ENCODE measurements around the gene SDS. TPM values are rescaled to one million over a fixed set of nuclear protein-coding genes. Genes with fewer than 3 reads are reported as not detected.

The SDS gene
- total and polyA plus RNA-seq, 8 donors, result 0.31 to 3.2 (median 0.47) TPM

- DNase-seq (no peak), ATAC-seq (no peak)
- H3K4me3 ChIP-seq, result no peak overlapping the region
- peaks cover 0 to 15% of the 10 kb centered on the region in 2 donors for H3K4me1 ChIP-seq
- no peaks in the 10 kb centered on the region for H3K9me3 ChIP-seq
- no peak overlapping the region for H3K27ac ChIP-seq
- TF ChIP-seq CTCF (IDR thresholded peaks at IDR 0.05), result no peak
- H3K36me3 ChIP-seq, result no peaks in the 10 kb centered on the region
- intact Hi-C loops (cut with DNase I), result no loop called here
- peaks cover 0 to 49% of the 10 kb centered on the region in 2 donors for H3K27me3 ChIP-seq
These were observed 3.3 kb downstream of the SDS start for GRCh38 chr12:113400362-113400761.

- no peak for TF ChIP-seq CTCF (IDR thresholded peaks at IDR 0.05)
- H3K4me1 ChIP-seq, result peaks cover 0 to 13% of the 10 kb centered on the region in 2 donors
- ATAC-seq, result no peak
- peaks cover 0 to 49% of the 10 kb centered on the region in 2 donors for H3K27me3 ChIP-seq
- DNase-seq, result no peak
- H3K36me3 ChIP-seq, result no peaks in the 10 kb centered on the region
- no peak overlapping the region for H3K27ac ChIP-seq
- H3K9me3 ChIP-seq, result no peaks in the 10 kb centered on the region
- H3K4me3 ChIP-seq, result no peak overlapping the region
- intact Hi-C loops (cut with DNase I), result no loop called here
These were observed 4.2 kb downstream of the SDS start for GRCh38 chr12:113399490-113399889.

- H3K27ac ChIP-seq, result no peak overlapping the region
- TF ChIP-seq CTCF (IDR thresholded peaks at IDR 0.05), result no peak
- DNase-seq (no peak), ATAC-seq (no peak)
- H3K4me1 ChIP-seq, result peaks cover 0 to 4% of the 10 kb centered on the region in 2 donors
- no peaks in the 10 kb centered on the region for H3K9me3 ChIP-seq
- peaks cover 0 to 49% of the 10 kb centered on the region in 2 donors for H3K27me3 ChIP-seq
- intact Hi-C loops (cut with DNase I), result no loop called here
- no peaks in the 10 kb centered on the region for H3K36me3 ChIP-seq
- no peak overlapping the region for H3K4me3 ChIP-seq
These were observed 5.1 kb downstream of the SDS start for GRCh38 chr12:113398346-113399290.

- intact Hi-C loops (cut with DNase I), result no loop called here
- Histone ChIP-seq H3K27ac (no peak overlapping the region), H3K4me3 (no peak overlapping the region), H3K4me1 (no peaks in the 10 kb centered on the region), H3K36me3 (no peaks in the 10 kb centered on the region), H3K27me3 (peaks cover 0 to 49% of the 10 kb centered on the region in 2 donors), H3K9me3 (no peaks in the 10 kb centered on the region)
- TF ChIP-seq CTCF (IDR thresholded peaks at IDR 0.05), result no peak
- DNase-seq, result no peak
- ATAC-seq, result no peak
These were observed 6.0 kb downstream of the SDS start for GRCh38 chr12:113397497-113398197.

Data from left lung (tissue), 10 donors.